HUES6 (cell line): ENCODE measurements around the gene CARD19.
"Not testable (repeated sequence)": the region's sequence is repeated elsewhere in the genome, so short reads cannot be mapped to it uniquely, and the experiment has no call there.

Source experiments
- H3K27ac ChIP-seq: 2 replicates; pipeline ENCODE4 v1.7.0; 2013; ENCODE audit warnings: low read depth, mild to moderate bottlenecking, low read length, inconsistent platforms
- H3K27me3 ChIP-seq: 2 replicates; pipeline ENCODE4 v1.6.1; 2013; ENCODE audit warnings: low read length; ENCODE audit not compliant: control insufficient read depth, insufficient read depth
- H3K36me3 ChIP-seq: 2 replicates; pipeline ENCODE4 v1.6.1; 2013; ENCODE audit warnings: low read length; ENCODE audit not compliant: control insufficient read depth, insufficient read depth
- H3K4me1 ChIP-seq: 2 replicates; pipeline ENCODE4 v1.6.1; 2013; ENCODE audit warnings: low read length; ENCODE audit not compliant: control insufficient read depth, insufficient read depth
- H3K4me3 ChIP-seq: 2 replicates; pipeline ENCODE4 v1.5.1; 2013; ENCODE audit warnings: low read depth, low read length
- H3K9ac ChIP-seq: one replicate; pipeline ENCODE4 v1.6.1; 2013; ENCODE audit warnings: mild to moderate bottlenecking, low read length
- H3K9me3 ChIP-seq: 2 replicates; pipeline ENCODE4 v1.6.1; 2013; ENCODE audit warnings: low read depth, low read length; ENCODE audit not compliant: control insufficient read depth, insufficient read depth

CARD19 gene

GRCh38 chr9:93141771-93142483, 45.9 kb downstream of the CARD19 start:
- H3K4me3 ChIP-seq, result no peak overlapping the region
- H3K9me3 ChIP-seq, result 0 out of 2 replicates have a peak, but pooled peaks cover 2% of the 10 kb centered on the region
- no peak overlapping the region for H3K27ac ChIP-seq
- no peaks in the 10 kb centered on the region; the same call in 1 of the 2 replicates for H3K27me3 ChIP-seq
- H3K9ac ChIP-seq, result no peak overlapping the region
- peaks cover 8% of the 10 kb centered on the region; the same call in 1 of the 2 replicates for H3K4me1 ChIP-seq
- H3K36me3 ChIP-seq, result no peaks in the 10 kb centered on the region

GRCh38 chr9:93143830-93144530, 48.0 kb downstream of the CARD19 start:
- 0 out of 2 replicates have a peak, but pooled peaks cover 3% of the 10 kb centered on the region for H3K9me3 ChIP-seq
- H3K27me3 ChIP-seq, result no peaks in the 10 kb centered on the region; the same call in 1 of the 2 replicates
- H3K4me3 ChIP-seq, result no peak overlapping the region
- no peak overlapping the region for H3K27ac ChIP-seq
- no peak overlapping the region for H3K9ac ChIP-seq
- H3K36me3 ChIP-seq, result no peaks in the 10 kb centered on the region
- peaks cover 8% of the 10 kb centered on the region; the same call in 1 of the 2 replicates for H3K4me1 ChIP-seq

DNA sequence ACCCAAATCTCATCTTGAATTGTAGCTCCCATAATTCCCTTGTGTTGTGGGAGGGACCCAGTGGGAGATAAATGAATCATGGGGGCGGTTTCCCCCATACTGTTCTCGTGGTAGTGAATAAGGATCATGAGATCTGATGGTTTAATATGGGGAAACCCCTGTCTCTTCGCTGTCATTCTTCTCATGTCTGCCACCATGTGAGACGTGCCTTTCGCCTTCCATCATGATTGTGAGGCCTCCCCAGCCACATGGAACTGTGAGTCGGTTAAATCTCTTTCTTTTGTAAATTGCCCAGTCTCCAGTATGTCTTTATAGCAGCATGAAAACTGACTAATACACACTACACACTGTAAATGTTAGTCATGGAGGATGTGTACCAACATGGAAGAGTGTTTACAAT, 50.7 kb downstream of the CARD19 start:
- H3K27ac ChIP-seq, H3K9me3 ChIP-seq, H3K4me3 ChIP-seq, H3K4me1 ChIP-seq, H3K9ac ChIP-seq, H3K27me3 ChIP-seq, H3K36me3 ChIP-seq: not testable (repeated sequence)

DNA sequence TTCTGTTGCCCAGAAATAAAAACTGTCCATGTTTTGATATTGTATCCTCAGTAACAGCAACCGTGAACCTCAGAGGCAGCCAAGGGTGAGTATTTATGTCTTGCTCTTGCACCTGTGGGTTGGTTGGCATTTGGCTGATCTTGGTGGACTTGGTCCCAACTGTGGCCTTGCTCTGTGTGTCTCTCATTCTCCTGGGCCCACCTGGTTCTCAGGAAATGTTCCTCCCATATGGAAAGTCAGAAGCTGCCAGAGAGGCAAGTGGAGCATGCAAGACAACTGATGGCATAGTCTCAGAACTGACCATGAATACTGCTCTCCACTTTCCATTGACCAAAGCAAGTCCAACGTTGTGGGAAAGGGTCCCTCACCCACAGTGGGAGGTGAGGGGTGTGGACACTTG, 51.6 kb downstream of the CARD19 start:
- no peak overlapping the region for H3K4me3 ChIP-seq
- H3K4me1 ChIP-seq, result peaks cover 8% of the 10 kb centered on the region; the same call in 1 of the 2 replicates
- H3K36me3 ChIP-seq, result no peaks in the 10 kb centered on the region
- no peaks in the 10 kb centered on the region for H3K27me3 ChIP-seq
- no peak overlapping the region for H3K27ac ChIP-seq
- 0 out of 2 replicates have a peak, but pooled peaks cover 3% of the 10 kb centered on the region for H3K9me3 ChIP-seq
- H3K9ac ChIP-seq, result no peak overlapping the region

DNA sequence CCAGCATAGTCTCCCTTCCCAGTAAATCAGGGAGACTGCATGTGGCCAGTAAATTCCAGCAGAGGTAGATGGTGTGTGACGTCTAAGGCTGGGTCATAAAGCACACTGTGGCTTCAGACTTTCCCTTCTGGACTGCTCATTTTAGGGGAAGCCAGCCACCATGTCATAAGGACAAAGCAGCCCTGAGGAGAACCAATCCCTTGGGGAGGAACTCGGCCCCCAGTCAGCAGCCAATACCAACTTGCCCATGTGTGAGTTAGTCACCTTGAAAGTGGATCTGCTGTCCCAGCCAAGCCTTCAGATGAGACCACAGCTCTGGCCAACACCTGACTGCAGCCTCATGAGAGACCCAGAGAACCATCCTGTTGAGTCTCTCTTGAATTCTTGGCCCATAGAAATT, 52.7 kb downstream of the CARD19 start:
- H3K4me3 ChIP-seq, result no peak overlapping the region
- H3K4me1 ChIP-seq, result peaks cover 8% of the 10 kb centered on the region; the same call in 1 of the 2 replicates
- H3K27me3 ChIP-seq, result no peaks in the 10 kb centered on the region

DNA sequence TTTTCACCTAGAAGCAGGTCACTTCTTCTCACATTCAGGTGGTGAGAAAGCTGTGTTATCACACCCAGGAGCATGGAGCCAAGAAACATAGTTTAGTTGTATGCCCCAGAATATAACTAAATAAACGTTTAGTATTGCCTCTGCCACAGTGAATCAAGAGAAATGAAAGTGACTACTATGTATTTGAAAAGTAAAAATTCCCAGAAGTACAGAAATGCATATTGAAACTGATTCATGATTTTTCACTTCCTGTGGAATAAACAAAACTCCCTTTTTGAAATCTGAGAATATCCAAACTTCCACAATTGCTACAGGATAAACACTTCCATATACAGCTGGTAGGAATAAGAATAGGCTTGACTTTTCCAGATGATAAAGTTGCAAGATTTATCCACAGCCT, 53.3 kb downstream of the CARD19 start:
- no peak overlapping the region for H3K9ac ChIP-seq
- H3K27ac ChIP-seq, result no peak overlapping the region
- H3K36me3 ChIP-seq, result no peaks in the 10 kb centered on the region

More for the DNA sequence above, 52.7 kb downstream of the CARD19 start:
- Histone ChIP-seq H3K9ac (no peak overlapping the region), H3K27ac (no peak overlapping the region), H3K9me3 (0 out of 2 replicates have a peak, but pooled peaks cover 3% of the 10 kb centered on the region), H3K36me3 (no peaks in the 10 kb centered on the region)

DNA sequence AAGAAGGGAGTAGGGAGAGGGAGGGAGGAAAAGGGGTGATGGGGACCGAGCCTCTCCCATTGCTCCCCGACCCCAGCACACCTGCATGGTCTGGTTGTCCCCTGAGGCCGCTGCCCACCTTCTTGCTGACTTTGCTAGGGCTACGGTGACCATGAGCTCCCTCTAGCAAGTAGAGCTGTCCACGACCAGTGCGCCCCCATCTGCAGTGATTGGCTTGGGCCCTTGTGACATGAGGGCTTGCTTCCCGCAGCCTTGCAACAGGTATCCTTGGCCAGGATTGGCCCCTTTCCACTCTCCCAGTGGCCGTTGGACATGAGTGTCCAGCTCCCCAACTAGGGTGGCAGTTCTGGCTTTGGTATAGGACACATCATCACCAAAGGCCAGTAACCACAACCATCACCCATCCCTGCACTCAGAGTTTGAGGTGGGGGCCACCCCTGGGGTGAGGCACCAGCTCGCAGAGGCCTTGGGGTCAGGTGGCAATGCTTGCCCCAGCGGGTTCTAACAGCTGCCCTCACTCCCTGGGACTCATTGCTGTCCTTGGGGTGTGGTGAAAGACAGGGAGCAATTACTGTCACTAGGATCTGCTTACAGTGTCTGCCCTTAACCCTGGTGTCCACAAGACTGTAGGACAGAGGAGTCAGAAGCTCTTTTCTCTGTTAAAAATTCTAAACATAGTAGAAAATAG, 55.2 kb downstream of the CARD19 start:
- Histone ChIP-seq H3K4me3 (no peak overlapping the region), H3K9me3 (0 out of 2 replicates have a peak, but pooled peaks cover 3% of the 10 kb centered on the region), H3K9ac (no peak overlapping the region), H3K27ac (no peak overlapping the region), H3K36me3 (no peaks in the 10 kb centered on the region), H3K27me3 (no peaks in the 10 kb centered on the region), H3K4me1 (no peaks in the 10 kb centered on the region)

More for the DNA sequence above, 53.3 kb downstream of the CARD19 start:
- Histone ChIP-seq H3K27me3 (no peaks in the 10 kb centered on the region), H3K4me1 (peaks cover 3% of the 10 kb centered on the region; the same call in 1 of the 2 replicates), H3K9me3 (0 out of 2 replicates have a peak, but pooled peaks cover 3% of the 10 kb centered on the region), H3K4me3 (no peak overlapping the region)

GRCh38 chr9:93154293-93154903, 58.4 kb downstream of the CARD19 start:
- Histone ChIP-seq H3K9ac (no peak overlapping the region), H3K9me3 (no peaks in the 10 kb centered on the region), H3K4me3 (no peak overlapping the region), H3K36me3 (no peaks in the 10 kb centered on the region), H3K27ac (no peak overlapping the region), H3K27me3 (no peaks in the 10 kb centered on the region), H3K4me1 (no peaks in the 10 kb centered on the region)

DNA sequence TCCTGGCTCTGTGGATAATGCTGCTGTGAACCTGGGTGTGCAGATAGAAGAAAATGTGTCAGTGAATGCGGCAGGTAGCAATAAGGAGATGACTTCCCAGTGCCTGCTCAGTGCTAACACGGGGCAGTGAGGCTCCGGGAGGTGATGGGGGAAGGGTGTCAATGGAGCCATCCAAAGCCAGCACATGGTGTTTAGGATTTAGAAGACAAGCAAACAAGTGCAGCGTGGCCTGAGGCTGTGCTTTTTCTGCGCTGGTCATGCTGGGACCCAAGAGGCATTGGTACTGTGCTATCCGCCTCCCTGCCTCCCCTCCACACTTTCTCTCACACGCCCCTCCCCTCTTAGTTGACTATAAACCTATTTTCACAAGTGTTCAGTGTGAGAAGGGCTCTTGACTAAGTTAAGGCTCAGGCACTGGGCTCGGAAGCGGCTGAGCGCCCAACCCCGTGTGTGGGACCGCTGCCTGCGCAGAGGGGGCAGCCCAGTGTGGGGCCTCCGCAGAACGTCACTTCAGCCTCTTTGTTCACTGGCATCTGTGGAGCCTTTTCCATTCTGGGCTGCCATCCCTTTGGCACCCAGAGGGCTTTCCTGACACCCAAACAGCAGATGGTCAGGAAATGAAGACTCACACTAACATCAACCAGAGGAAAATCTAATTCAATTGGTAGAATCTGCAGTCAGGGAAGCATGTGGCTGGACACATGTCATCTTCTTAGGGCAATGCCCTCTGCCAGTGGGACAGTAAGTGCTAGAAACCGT, 59.9 kb downstream of the CARD19 start:
- Histone ChIP-seq H3K27me3 (no peaks in the 10 kb centered on the region), H3K9ac (no peak overlapping the region), H3K36me3 (no peaks in the 10 kb centered on the region), H3K9me3 (no peaks in the 10 kb centered on the region), H3K4me1 (peaks cover 4% of the 10 kb centered on the region; the same call in 1 of the 2 replicates), H3K4me3 (no peak overlapping the region), H3K27ac (no peak overlapping the region)

GRCh38 chr9:93156475-93157008, 60.5 kb downstream of the CARD19 start:
- H3K27me3 ChIP-seq, result no peaks in the 10 kb centered on the region
- no peak overlapping the region for H3K9ac ChIP-seq
- H3K36me3 ChIP-seq, result no peaks in the 10 kb centered on the region
- H3K27ac ChIP-seq, result no peak overlapping the region
- H3K9me3 ChIP-seq, result no peaks in the 10 kb centered on the region
- no peak overlapping the region for H3K4me3 ChIP-seq
- H3K4me1 ChIP-seq, result peaks cover 4% of the 10 kb centered on the region; the same call in 1 of the 2 replicates
